CD8-positive, alpha-beta memory T cell (primary cell): Measurements from ENCODE around the gene KPNB1. TPM values are rescaled to one million over a fixed set of nuclear protein-coding genes. Genes with fewer than 3 reads are reported as not detected.

Source experiments
- CTCF ChIA-PET: fragments of 350-600 bp; sonication (Branson Sonifier 250); formaldehyde crosslinking; loops from one replicate; lab custom pipeline; 2021; ENCODE audit warnings: antibody characterized with exemption; lab: Charles Lee
- POLR2A ChIA-PET: fragments of 350-600 bp; sonication (Branson Sonifier 250); formaldehyde crosslinking; loops from one replicate; lab custom pipeline; 2021; ENCODE audit warnings: antibody characterized with exemption; lab: Charles Lee
- DNase-seq, 5 donors: peaks; one replicate each; pipeline versions ENCODE4 v3.0.0 to v3.0.0-alpha.2; 2020 to 2022; ENCODE audit warnings: mixed read lengths in 1 of 5
- H3K27ac ChIP-seq: one replicate; pipeline ENCODE4 v1.7.0; 2013; ENCODE audit warnings: low read depth, mild to moderate bottlenecking, low read length, moderate library complexity
- H3K27me3 ChIP-seq: 2 replicates; pipeline ENCODE4 v1.7.0; 2013; ENCODE audit warnings: low read length, mild to moderate bottlenecking; ENCODE audit not compliant: insufficient read depth, poor library complexity, severe bottlenecking
- H3K36me3 ChIP-seq: 2 replicates; pipeline ENCODE4 v1.7.0; 2013; ENCODE audit warnings: mild to moderate bottlenecking, low read length, moderate library complexity; ENCODE audit not compliant: insufficient read depth
- H3K4me1 ChIP-seq: 2 replicates; pipeline ENCODE4 v1.7.0; 2013; ENCODE audit warnings: mild to moderate bottlenecking, low read length, moderate library complexity; ENCODE audit not compliant: insufficient read depth
- H3K4me3 ChIP-seq: 2 replicates; pipeline ENCODE4 v1.7.0; 2013; ENCODE audit warnings: mild to moderate bottlenecking, low read length
- H3K9me3 ChIP-seq: 2 replicates; pipeline ENCODE4 v1.7.0; 2013; ENCODE audit warnings: mild to moderate bottlenecking, low read length
- H3K27ac Mint-ChIP-seq, 8 donors: one replicate each; pipeline ENCODE4 v1.8.0; 2020 to 2021; ENCODE audit warnings: mixed read lengths in 8 of 8, mild to moderate bottlenecking in 6 of 8, inconsistent platforms in 3 of 8, moderate library complexity in 3 of 8
- H3K27me3 Mint-ChIP-seq, 2 donors: one replicate each; pipeline ENCODE4 v1.8.0; 2020 to 2021; ENCODE audit warnings: mixed read lengths in 2 of 2, mild to moderate bottlenecking in 1 of 2, moderate library complexity in 1 of 2
- H3K36me3 Mint-ChIP-seq, 3 donors: one replicate each; pipeline ENCODE4 v1.8.0; 2020 to 2021; ENCODE audit warnings: mixed read lengths in 3 of 3, inconsistent platforms in 1 of 3, mild to moderate bottlenecking in 1 of 3
- H3K4me1 Mint-ChIP-seq, 3 donors: one replicate each; pipeline ENCODE4 v1.8.0; 2020 to 2021; ENCODE audit warnings: mixed read lengths in 3 of 3, inconsistent platforms in 1 of 3, mild to moderate bottlenecking in 1 of 3
- H3K4me3 Mint-ChIP-seq, 7 donors: one replicate each; pipeline ENCODE4 v1.8.0; 2020 to 2021; ENCODE audit warnings: mixed read lengths in 7 of 7, mild to moderate bottlenecking in 6 of 7, moderate library complexity in 4 of 7, inconsistent platforms in 2 of 7
- H3K9me3 Mint-ChIP-seq, 5 donors: one replicate each; pipeline ENCODE4 v1.8.0; 2020 to 2022; ENCODE audit warnings: mixed read lengths in 5 of 5, mild to moderate bottlenecking in 3 of 5, moderate library complexity in 2 of 5, inconsistent platforms in 1 of 5
- polyA plus RNA-seq: library from polyadenylated mRNA; unstranded; fragments of 300-500 nt; fragmentation: Illumina TruSeq; gene quantifications from one replicate; pipeline ENCODE4 v1.2.3, GENCODE V29; 2021
- total RNA-seq, 2 experiments: library from RNA; stranded (reverse); gene quantifications; one replicate each; pipeline ENCODE4 v1.2.3, GENCODE V29; 2021

The KPNB1 gene
- total and polyA plus RNA-seq, 3 experiments from 2014 or later = 35.9 to 915 (median 907) TPM

GRCh38 chr17:47694581-47695428, 45.1 kb downstream of the KPNB1 start:
- no peaks in the 10 kb centered on the region for H3K9me3 Mint-ChIP-seq
- peak overlapping the region; percentile 51 for H3K27ac ChIP-seq
- H3K4me3 Mint-ChIP-seq = peak overlapping the region; percentile 83 to 95 (median 90)
- H3K9me3 ChIP-seq = no peaks in the 10 kb centered on the region
- POLR2A ChIA-PET = interaction anchor here (0.6 to 2.0 kb wide), 5 partner anchors 11 to 68 kb away, joined by 3 to 11 read pairs (median 7); partner anchors contain the start of genes KPNB1 and TBX21
- peaks cover 0 to 2% of the 10 kb centered on the region in 2 donors for H3K27me3 Mint-ChIP-seq
- peak in 4 of 5 donors; percentile 28 to 66 (median 38) for DNase-seq
- H3K27me3 ChIP-seq = no peaks in the 10 kb centered on the region
- peak overlapping the region; percentile 59 to 94 (median 82) for H3K27ac Mint-ChIP-seq
- peaks cover 33% of the 10 kb centered on the region for H3K4me1 ChIP-seq
- peaks cover 0 to 4% (median 0%) of the 10 kb centered on the region in 3 donors for H3K36me3 Mint-ChIP-seq
- peak overlapping the region; percentile 53 for H3K4me3 ChIP-seq
- CTCF ChIA-PET = interaction anchor here (1.0 to 2.0 kb wide), 5 partner anchors 9 to 95 kb away, joined by 3 to 8 read pairs (median 3); partner anchors contain the start of gene TBX21
- H3K36me3 ChIP-seq = no peaks in the 10 kb centered on the region
- H3K4me1 Mint-ChIP-seq = peaks cover 39 to 57% (median 45%) of the 10 kb centered on the region in 3 donors

- no peaks in the 10 kb centered on the region for H3K36me3 ChIP-seq
- H3K9me3 ChIP-seq = no peaks in the 10 kb centered on the region
- H3K27me3 Mint-ChIP-seq = peaks cover 0 to 2% of the 10 kb centered on the region in 2 donors
- ChIA-PET POLR2A (interaction anchor here (0.6 kb wide), 1 partner anchor 67 kb away, joined by 3 read pairs; no protein-coding TSS in a partner anchor), CTCF (interaction anchor here (1.0 to 2.3 kb wide), 6 partner anchors 8 to 37 kb away, joined by 3 to 8 read pairs (median 3); partner anchors contain the start of gene TBX21)
- no peaks in the 10 kb centered on the region for H3K9me3 Mint-ChIP-seq
- peak overlapping the region; percentile 51 for H3K27ac ChIP-seq
- H3K4me1 Mint-ChIP-seq = peaks cover 45 to 62% (median 49%) of the 10 kb centered on the region in 3 donors
- peak overlapping the region; percentile 59 to 94 (median 89) for H3K27ac Mint-ChIP-seq
- H3K4me3 Mint-ChIP-seq = peak overlapping the region; percentile 83 to 95 (median 90)
- peaks cover 38% of the 10 kb centered on the region for H3K4me1 ChIP-seq
- H3K36me3 Mint-ChIP-seq = peaks cover 0 to 4% (median 0%) of the 10 kb centered on the region in 3 donors
- DNase-seq = no peak
- no peaks in the 10 kb centered on the region for H3K27me3 ChIP-seq
- H3K4me3 ChIP-seq = peak overlapping the region; percentile 53
These were observed 46.0 kb downstream of the KPNB1 start for GRCh38 chr17:47695429-47696376.

GRCh38 chr17:47696717-47697642, 47.3 kb downstream of the KPNB1 start:
- no peaks in the 10 kb centered on the region for H3K9me3 ChIP-seq
- H3K27ac ChIP-seq = no peak overlapping the region
- H3K4me1 Mint-ChIP-seq = peaks cover 54 to 71% (median 58%) of the 10 kb centered on the region in 3 donors

GRCh38 chr17:47697906-47698711, 48.4 kb downstream of the KPNB1 start:
- DNase-seq = peak in 1 of 5 donors; percentile 40
- H3K36me3 ChIP-seq = no peaks in the 10 kb centered on the region
- POLR2A ChIA-PET = interaction anchor here (0.6 kb wide), 1 partner anchor 22 kb away, joined by 3 read pairs; no protein-coding TSS in a partner anchor
- no peaks in the 10 kb centered on the region for H3K9me3 Mint-ChIP-seq
- H3K27me3 ChIP-seq = no peaks in the 10 kb centered on the region
- no peaks in the 10 kb centered on the region for H3K9me3 ChIP-seq
- H3K4me3 ChIP-seq = no peak overlapping the region
- peaks cover 53 to 71% (median 56%) of the 10 kb centered on the region in 3 donors for H3K4me1 Mint-ChIP-seq
- H3K27ac ChIP-seq = no peak overlapping the region
- H3K27me3 Mint-ChIP-seq = peaks cover 0 to 2% of the 10 kb centered on the region in 2 donors
- peaks cover 55% of the 10 kb centered on the region for H3K4me1 ChIP-seq
- CTCF ChIA-PET = interaction anchor here (0.8 to 7.2 kb wide), 17 partner anchors 9 to 92 kb away, joined by 3 to 84 read pairs (median 4); partner anchors contain the start of genes KPNB1 and TBX21
- H3K27ac Mint-ChIP-seq = peak overlapping the region in 5 of 8 donors; percentile 32 to 90 (median 51)
- peaks cover 0 to 4% (median 0%) of the 10 kb centered on the region in 3 donors for H3K36me3 Mint-ChIP-seq
- H3K4me3 Mint-ChIP-seq = peak overlapping the region in 4 of 7 donors; percentile 19 to 69 (median 33)

More at GRCh38 chr17:47696717-47697642, 47.3 kb downstream of the KPNB1 start:
- Histone ChIP-seq H3K27me3 (no peaks in the 10 kb centered on the region), H3K4me1 (peaks cover 51% of the 10 kb centered on the region), H3K36me3 (no peaks in the 10 kb centered on the region), H3K4me3 (no peak overlapping the region)
- POLR2A ChIA-PET = interaction anchor here (0.6 to 1.1 kb wide), 2 partner anchors 36 to 250 kb away, joined by 3 read pairs; partner anchors contain the start of gene TBX21
- peak overlapping the region in 5 of 7 donors; percentile 44 to 82 (median 62) for H3K4me3 Mint-ChIP-seq
- peaks cover 0 to 2% of the 10 kb centered on the region in 2 donors for H3K27me3 Mint-ChIP-seq
- peaks cover 0 to 4% (median 0%) of the 10 kb centered on the region in 3 donors for H3K36me3 Mint-ChIP-seq
- H3K27ac Mint-ChIP-seq = peak overlapping the region; percentile 21 to 90 (median 65)
- CTCF ChIA-PET = interaction anchor here (0.8 to 7.2 kb wide), 12 partner anchors 9 to 93 kb away, joined by 3 to 84 read pairs (median 4); partner anchors contain the start of genes KPNB1 and TBX21
- H3K9me3 Mint-ChIP-seq = no peaks in the 10 kb centered on the region
- no peak for DNase-seq

- Histone ChIP-seq H3K4me1 (peaks cover 59% of the 10 kb centered on the region), H3K27ac (no peak overlapping the region), H3K9me3 (no peaks in the 10 kb centered on the region), H3K27me3 (no peaks in the 10 kb centered on the region), H3K4me3 (no peak overlapping the region), H3K36me3 (no peaks in the 10 kb centered on the region)
- H3K27me3 Mint-ChIP-seq = peaks cover 0 to 2% of the 10 kb centered on the region in 2 donors
- H3K36me3 Mint-ChIP-seq = peaks cover 0 to 1% (median 0%) of the 10 kb centered on the region in 3 donors
- ChIA-PET POLR2A (interaction anchor here (3.4 kb wide), 1 partner anchor 34 kb away, joined by 20 read pairs; the partner anchor contains the start of gene TBX21), CTCF (interaction anchor here (0.7 to 7.2 kb wide), 26 partner anchors 8 to 363 kb away, joined by 3 to 84 read pairs (median 4); partner anchors contain the start of genes KPNB1, SCRN2 and TBX21)
- H3K4me1 Mint-ChIP-seq = peaks cover 58 to 74% (median 59%) of the 10 kb centered on the region in 3 donors
- H3K9me3 Mint-ChIP-seq = no peaks in the 10 kb centered on the region
- peak overlapping the region in 7 of 8 donors; percentile 1 to 89 (median 63) for H3K27ac Mint-ChIP-seq
- H3K4me3 Mint-ChIP-seq = peak overlapping the region in 4 of 7 donors; percentile 22 to 84 (median 32)
- DNase-seq = peak; percentile 63 to 85 (median 72)
These were observed 49.2 kb downstream of the KPNB1 start for GRCh38 chr17:47698749-47699535.
